GM21515 (cell line): ENCODE data around the gene EFNB2.

Experiments used
- ATAC-seq: cut with Tn5 transposase; IDR thresholded peaks from one replicate; pipeline ENCODE4 v1.9.1; 2021; ENCODE audit not compliant: unreplicated experiment

EFNB2 gene

DNA sequence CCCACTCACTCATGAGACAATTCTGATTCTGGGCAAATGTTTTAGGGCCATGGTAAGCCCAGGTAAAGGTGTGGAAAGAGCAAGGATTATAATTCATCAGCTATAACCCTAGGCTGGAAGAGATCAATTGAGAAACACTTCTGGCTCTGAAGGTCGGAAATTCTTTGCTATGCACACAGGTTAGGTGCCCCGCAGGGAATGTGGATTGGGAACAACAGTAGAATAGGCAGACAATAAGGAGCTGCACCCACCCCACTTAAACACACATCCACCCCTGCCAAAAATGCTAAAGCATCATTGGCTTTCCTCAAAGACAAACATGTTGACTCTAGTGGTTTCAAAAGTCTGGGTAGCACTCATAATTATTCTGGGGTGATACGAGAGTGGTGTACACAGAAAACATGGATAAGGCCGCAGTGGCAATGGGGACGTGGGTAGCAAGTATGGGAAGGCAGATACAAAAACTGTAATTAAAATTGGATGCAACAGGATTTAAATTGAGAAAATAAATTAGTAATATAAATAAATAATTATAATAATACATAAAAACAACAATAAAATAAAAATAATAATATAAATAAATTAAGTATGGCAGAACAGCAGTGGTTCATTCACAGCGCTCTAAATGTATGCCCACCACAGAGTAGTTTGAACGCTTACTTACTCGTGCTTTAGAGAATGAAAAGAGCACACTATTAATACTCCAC lies 8.6 kb downstream of the EFNB2 start:
- no peak for ATAC-seq

DNA sequence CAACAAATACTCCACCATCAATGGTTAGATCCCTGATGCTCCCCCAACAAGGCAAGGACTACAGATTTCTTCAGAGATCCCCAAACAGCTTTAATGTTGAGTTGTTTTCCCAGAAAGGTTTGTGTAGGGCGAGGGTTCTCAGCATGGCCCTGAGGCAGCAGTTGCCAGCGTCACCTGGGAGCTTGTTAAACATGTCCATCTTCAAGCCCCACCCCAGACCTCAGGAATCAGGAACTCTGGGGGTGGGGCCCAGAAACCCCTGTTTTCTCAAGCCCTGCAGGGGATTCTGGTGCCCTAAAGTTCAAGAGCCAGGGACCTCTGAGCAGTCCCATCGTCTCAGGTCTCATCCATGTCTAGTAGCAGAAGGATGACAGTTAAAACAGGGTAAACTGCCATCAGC lies 9.6 kb downstream of the EFNB2 start:
- no peak for ATAC-seq

DNA sequence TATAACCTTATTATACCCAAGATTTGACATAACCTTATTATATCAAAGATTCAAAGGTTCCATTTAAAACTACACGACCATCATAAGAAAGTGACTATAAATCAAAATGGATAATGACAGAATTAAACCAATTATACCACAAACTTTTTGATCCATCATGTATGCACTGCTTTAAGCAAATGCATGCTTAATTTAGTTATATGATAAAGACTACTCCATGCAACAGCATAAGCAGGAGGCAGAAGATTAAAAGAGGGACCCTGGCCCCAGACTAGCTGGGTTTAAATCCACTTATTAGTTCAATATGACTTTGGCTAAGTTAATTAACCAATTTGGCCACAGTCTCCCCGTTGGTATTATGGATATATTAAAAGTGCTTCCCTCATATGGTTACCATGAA lies 11.4 kb downstream of the EFNB2 start:
- no peak for ATAC-seq

DNA sequence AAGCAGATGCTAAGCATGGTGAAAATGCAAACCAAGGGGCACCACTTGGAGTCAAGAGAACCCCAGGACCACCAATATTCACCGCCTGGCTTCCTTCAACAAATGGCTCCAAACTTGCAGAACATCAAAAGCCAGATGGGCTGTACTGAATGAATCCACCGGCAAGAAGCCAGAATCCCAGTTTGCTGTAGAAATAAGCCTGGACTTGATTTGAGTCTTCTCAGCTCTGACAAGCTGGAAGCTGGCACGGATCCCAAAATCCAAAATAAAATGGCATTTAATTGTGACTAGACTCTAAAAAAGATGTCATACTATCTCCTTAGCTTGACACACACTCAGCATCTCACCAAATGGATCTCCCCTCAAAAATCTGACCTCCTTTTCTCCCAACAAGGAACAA lies 11.9 kb downstream of the EFNB2 start:
- no peak for ATAC-seq

DNA sequence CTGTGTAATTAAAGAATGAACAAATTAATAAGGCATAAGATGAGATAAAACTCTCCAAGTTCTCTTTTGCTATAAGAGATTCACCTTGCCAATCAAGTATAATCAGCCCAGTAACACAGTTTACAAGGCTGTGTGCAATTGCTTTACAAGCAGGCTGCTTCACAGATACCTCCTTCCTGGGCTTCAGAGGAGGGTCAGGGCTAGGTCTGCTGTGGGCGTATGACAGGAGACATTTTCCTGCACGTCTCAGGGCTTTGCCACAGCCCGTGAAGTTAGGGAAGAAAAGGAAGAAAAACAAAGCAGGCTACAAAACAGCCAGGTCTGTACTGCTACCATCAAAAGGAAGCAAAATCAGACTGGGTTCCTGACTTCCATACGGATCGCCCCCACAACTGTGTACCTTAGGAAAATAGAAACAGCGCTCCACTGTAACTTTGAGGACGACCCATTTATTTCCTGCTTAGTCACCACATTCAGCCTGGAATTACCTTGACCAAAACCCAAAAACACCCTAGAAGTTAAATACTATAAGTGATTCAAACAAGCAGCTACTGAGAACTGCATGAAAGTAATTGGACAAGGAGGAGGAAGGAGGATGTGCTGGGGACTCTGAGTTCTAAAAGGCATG lies 12.4 kb downstream of the EFNB2 start:
- ATAC-seq, result no peak

DNA sequence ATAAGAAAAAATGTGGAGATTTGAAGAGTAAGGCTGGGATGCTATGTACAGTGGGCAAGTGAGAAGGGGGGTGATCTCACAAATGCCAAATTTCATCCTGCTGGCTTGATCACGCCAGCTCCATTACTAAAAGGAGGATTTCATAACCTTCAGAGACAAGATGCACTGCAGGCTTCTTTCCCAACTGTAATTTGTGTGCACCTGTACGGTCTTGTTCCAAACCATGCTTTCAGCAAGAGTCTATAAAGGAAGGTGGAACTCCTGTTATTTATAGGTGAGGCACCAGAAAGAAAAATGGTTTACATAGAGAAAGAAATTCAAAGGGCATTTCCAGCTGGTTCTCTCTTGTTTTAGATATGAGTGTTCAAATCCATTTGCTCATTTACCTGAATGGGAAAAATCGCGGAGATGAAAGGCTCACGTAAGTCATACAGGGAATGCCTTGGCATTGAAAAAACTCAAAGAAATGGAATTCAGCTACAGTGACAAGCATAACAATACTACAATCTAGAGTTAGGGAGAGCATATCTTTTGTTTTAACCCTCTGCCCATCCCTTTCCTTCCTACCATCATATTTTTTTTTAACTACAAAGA lies 13.3 kb downstream of the EFNB2 start:
- ATAC-seq, result no peak

DNA sequence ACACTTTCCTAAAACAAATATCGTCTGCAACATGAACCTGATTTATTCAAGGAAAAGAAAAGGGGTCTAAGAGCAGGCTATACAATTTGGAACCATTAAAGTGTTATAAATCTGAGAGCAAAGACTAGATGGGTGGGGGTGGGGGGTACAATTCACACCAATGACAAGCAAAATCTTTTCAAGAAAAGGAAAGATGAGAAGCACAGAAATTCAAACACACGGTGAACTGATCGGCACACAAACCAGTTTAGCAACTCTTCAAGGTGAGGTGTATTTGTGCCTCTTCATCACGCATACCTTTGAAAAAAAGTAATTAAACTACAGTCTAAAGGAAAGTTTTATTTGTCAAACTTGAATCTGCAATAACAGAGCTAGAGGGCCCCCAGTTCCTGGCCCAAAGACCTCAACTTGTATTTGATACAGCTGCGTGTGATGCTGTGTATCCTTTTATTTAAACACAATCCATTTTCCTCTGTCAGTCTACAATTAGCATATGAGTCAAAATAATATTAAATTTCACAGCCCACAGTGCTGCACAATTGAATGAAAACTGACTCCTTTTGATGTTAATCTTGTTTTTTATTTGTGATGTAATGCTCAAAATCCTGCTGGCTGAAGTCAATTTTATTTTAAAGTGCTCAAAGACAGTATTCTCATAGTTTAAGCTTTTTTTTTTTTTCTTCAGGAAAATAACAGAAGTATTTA lies 14.2 kb downstream of the EFNB2 start:
- ATAC-seq, result no peak

DNA sequence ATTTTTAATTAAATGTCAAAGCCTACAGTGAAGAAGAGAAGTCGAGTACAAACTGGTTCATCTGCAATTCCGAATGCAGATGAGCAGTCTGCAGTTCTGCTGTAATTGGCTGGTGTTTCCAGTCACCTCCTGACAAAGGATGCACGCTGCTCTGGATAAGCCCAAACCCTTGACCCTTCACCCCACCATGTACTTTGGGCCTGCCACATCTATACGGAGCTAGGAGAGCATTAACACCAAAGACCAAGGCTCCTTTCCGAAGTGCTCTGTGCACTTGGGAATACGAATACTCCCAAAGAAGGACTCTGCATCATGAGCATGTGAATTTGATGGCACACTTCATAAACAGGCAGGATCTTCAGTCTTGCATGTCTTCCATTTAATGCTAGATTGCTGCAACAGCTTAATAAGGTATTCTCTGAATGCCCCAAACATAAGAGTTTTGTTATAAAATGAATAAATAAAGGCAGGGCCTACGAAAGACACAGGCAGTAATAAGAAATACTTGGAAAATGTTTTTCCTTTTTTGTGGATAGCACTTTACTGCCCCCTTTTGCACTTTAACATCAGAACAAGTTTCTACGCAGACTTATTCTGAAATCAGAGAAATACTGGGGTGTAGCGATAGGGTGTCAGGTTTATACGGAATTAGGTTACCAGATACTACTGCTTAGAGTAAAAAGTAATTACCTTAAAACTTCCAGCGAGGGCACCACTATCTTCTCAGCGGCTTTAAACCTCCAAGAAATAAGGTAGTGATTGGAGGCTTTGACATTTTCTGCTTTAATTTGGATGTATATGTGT lies 15.0 kb downstream of the EFNB2 start:
- ATAC-seq, result no peak

DNA sequence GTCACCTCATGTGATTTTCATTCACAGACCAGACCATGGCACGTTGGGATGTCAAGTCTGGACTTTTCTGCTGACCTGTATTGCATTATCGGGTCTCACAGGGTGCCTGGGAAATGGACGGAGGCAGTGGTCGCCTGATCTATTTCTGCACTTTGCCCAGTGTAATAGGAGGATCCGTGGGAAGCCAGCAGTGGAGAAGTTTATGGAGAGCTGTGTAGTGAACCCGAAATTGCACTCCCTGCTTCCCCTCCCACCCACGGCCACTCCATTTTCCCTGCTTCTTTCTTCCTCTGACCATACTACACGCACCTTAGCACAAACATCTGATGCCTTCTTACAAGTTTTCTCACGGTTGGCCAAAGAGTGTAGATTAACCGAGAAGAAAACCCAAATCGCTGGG lies 16.9 kb downstream of the EFNB2 start:
- ATAC-seq, result no peak

DNA sequence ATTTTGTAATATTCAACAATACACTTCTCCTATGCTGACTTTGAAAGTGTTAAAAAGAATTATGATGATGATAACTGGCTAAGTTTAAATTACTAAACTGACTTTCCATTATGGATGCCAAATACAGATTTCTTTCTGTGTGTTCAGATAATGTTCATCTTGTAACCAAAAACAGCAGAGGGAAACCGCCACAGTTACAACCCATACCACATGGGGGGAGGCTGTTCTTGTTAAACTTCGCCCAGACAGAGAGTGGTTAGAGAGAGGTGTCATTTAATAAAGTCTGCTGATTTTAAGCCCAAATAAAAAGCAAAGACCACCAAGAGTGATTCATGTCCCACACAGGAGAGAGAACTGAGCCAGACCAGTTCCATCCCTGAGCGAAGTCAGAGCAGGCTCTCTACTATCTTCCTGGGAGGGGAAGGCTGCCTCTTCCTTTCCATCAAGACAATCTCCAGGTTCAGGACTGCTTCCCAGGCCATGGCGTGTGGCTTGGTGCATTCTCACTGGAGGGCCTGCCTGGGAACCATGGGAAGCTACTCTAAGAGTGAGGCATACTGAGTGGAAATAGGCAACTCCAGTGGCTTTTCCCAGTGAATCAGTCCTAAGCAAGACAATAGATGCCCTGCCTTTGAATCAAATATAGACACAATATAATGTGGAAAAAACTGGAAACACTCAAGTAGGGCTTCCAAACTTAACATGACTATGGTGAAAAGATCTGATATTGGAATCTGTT lies 18.2 kb downstream of the EFNB2 start:
- ATAC-seq, result no peak

DNA sequence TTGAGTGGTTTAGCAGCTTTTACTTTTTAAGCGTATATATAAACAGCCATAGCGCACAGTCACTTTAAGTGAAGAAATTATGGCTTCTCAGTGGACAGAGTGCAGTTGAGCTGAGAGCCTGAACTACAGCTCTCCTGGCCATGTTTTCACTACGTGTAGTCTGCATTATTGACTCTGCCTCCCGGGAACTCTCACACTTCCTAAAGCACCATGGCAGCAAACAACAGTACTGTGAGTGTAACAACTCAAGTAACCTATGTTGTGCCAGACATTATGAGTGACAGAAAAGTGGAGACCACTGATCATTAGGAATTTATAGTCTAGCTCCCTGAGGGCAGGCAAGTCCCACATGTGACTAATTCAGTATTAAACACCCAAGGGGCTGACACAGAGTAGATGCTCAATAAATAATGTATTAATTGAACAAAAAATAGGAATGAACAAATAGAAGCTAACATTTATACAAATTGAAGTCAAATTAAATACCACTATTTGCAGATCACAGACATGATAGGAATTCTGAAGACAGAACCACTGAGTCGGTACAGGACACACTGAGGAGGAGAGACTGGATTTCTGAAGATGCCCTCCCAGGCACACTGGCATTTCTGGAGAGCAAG lies 19.7 kb downstream of the EFNB2 start:
- no peak for ATAC-seq

DNA sequence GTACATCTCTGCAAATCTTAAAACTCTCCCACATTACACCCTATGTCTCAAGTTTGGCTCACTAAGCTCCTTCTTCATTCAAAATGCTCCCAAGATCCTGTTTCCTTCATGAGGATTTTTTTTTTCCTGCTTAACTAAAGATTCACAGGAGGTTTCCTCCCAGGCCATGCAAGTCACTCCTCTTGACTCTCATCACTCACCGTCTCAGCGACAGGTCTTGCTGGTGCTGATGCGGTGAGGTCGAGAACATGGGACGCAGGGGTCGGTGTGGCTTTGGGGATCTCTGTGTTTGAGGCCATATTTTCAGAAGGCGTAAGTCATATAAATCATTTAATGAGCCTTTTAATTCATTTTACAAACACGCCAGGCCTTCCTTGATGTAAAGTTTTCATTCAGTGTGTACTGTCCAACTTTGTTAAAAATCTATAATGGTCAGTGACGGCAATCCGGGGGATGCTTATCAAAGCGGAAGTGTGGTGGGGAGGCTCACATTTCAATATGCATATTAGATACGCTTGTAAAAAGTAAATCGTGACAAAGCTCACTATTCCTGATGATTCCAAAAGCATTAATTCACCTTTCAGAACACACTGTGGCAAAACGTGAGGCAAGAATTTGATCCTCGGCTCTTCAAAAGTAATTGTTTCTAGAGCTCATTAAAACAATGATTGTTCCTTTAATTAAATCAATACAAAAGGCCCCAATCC lies 20.4 kb downstream of the EFNB2 start:
- ATAC-seq, result no peak

DNA sequence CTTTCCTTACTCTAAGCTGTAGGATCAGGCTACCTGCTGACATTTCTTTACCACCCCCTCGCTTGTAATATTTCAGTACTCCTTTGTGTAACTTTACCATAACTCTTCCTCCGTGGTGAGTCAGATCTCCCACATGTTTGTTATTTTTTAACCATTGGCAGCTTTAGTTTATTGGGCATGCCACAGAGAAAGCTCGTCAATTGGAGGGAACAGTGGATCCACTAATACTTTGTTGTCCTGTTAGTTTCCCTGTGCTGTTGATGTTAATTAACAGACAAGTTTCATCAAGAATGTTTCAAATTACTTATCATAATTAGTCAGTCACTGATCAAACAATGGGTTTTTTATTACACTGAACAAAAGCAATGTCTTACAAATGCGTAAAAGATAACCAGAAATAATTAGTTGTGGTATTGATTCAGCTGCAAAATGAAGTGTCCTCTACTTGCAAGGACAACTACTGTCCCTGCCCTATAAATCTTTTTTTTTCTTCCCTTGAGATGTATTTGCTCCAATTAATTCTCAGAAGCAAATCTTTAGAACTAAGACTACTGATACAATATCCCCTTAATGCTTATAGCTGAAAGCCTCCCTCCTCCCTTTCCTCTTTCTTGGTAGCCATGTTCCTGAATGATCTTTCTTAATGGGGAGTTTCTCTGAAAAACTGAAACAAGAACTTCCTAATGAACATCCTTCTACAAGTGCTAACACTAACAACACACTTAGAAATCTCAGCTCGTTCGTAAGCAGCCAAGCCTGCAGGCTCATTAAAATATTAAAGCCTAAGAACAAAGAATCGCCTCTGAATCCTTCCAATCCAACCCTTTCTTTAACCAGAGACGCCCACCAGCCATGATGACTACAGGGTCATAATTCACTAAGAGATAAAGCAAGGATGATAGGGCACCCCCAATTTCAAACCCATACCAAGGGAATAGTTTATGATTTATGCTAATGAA lies 22.2 kb downstream of the EFNB2 start:
- ATAC-seq, result no peak

DNA sequence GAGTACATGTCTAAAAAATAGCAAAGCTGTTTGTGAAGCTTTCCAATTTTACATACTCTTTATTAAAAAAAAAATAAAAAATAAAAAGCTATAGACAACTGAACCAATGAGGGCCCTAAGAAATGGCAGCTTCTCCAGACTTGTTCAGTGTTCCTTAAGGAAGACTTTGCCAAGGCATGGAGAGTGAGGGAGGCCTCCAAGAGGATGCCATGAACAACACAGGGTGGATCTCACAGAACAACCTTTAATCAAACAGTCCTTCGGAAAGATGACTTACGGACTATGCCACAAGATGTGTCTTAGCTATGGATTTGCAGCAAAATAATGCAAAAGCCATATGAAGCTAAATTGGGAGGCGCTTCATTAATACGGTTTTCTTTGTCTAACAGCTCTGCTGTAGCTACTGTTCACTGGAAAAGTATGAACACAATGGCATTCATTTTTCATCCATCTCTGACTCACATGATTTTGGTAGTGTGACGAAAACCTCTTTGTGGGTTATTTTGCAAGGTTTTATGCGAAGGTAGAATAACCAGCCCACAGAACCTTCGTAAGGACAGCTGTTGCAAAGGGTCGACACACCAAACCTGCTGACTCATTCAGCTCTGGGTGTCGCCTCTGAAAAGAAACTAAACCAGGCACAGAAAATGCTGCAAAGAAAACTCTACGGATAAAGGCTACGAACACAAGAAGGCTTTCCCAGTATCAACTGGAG lies 27.7 kb downstream of the EFNB2 start:
- peak; percentile 52 for ATAC-seq

DNA sequence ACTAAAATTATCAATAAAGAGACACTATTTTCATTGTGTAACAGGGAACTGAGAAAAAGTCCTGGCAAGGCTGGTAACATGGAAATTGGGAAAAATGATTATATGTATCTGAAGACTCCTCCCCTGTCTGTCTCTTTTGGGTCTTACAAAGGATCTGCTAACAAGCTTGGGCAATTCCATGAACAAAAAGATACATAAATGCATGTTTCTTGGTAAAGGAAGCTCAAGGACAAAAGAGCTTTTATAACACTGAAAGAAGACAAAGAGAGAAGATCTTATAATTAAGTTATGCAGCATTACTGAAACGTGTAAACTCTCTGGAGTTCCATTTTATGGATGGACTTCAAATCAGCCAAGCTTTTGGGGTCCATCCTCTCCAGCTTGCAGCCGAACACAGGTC lies 29.2 kb downstream of the EFNB2 start:
- no peak for ATAC-seq

DNA sequence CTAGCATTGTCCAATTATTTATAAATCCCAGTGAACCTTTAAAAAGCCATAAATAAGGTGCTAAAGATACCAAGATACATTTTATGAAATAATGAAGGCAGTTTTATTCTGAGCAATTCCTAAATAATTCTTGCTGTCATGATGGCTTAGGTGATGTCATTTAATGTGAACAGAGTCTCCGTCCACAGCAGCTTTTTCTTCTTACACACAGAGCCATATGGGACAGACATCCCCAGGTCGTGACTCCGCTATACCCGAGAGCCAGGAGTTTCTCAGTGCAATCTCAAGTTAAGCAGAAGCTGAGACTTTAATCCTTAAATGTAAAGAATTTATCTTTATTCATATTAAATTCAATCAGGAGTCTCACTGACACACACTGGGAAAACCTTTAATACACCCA lies 29.7 kb downstream of the EFNB2 start:
- ATAC-seq, result no peak

DNA sequence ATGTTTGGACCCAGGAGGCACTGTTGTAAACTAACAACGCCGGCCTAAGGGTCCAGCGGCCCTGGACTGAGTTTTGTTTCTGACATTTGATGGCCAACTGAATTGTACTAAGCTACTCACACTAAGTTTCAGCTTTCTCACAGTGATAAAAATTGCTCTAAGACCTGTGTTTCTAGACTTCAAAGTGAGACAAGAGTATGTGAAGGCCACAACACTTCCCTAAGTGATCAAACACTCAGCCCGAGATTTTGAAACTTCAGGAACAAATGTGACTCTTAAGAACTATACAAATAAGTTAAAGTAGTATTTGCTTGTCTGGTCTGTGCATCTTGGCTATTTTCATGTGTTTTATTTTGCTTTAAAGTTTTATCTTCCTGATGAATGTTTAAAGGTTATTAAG lies 30.2 kb downstream of the EFNB2 start:
- no peak for ATAC-seq
